Limb (tissue), 2 donors: ENCODE results near the gene SALL3.
A peak's percentile ranks its signal among the peaks of the same experiment; 100 is the strongest.

ENCODE experiments used
- DNase-seq, 2 donors: peaks; one replicate each; pipeline ENCODE4 v3.0.0-alpha.2; 2016; ENCODE audit errors: extremely low spot score in 2 of 2

Gene SALL3

GRCh38 chr18:78965260-78965659 is 14.4 kb upstream of the SALL3 start:
- DNase-seq: no peak

- no peak for DNase-seq
These were observed 13.5 kb upstream of the SALL3 start for GRCh38 chr18:78965917-78966792.

- no peak for DNase-seq
These were observed 12.9 kb upstream of the SALL3 start for GRCh38 chr18:78966793-78967106.

DNA sequence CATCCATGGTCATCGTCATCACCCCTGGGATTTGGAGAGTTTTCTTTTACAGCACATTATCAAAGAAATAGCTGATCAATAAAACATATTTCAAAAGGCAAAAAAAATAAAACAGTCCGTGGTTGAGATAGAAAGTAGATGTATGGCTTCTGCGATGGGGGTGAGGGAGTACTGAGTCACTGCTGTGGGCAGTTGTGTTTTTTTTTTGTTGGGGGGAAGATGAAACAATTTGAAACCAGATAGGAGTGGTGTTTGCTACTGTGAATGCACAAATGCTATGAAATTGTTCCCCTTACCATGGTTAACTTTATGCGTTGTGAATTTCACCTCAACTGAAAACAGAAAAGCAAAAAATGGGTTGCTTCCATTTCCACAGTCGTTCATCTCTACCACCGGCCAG is 11.9 kb upstream of the SALL3 start:
- DNase-seq: no peak

DNA sequence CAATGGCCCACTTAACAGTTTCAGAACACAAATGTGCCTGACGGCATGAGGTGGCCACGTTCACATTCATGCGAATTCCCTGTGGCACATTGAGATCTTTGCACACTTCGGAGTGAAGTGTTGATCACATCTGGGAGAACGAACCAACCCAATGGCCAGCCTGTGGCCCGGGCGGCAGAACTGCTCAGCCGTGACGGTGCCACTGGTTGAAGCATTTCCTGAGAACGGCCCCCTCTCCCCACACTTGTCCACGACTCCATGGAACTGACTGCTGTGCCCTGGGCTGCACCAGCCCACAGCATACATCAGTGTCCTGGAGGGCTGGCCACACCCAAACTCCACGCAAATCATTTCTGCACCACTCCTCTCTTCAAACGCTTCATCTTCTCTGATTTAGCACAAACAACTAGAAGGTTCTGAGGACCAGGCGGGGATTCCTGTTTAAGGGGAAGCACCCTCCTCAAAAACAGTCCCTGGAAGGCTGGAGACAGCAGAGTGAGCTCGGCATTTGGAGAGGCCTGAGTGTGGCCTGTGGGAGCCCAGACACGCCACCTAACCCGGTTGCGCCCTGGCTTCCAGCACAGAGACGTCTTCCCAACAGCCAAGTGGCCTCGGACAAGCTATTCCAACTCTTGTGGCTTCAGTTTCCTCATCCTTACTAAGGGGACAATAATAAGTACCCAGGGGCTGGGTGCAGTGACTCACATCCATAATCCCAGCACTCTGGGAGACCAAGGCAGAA is 9.9 kb upstream of the SALL3 start:
- no peak for DNase-seq

DNA sequence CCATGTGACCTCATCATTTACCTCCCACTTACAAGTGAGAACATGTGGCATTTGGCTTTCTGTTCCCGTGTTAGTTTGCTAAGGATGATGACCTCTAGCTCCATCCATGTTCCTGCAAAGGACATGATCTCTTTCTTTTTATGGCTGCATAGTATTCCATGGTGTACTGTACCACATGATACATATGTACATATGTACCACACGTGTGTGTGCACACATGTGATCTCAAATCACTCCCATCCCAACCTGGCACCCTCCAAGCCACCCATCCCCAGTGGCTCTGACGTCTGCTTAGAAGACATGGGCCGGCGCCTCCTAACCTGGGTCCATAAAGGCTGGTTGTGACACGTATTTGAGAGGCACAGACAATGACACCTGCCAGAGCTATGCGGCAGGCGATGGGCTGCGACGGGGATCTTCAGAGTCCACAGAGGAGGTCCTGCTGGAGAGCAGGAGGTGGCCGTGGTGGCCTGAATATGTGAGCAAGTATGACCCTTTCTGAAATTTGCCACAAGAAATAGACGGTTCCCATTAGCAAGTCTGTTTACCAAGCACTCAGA is 8.8 kb upstream of the SALL3 start:
- no peak for DNase-seq

DNA sequence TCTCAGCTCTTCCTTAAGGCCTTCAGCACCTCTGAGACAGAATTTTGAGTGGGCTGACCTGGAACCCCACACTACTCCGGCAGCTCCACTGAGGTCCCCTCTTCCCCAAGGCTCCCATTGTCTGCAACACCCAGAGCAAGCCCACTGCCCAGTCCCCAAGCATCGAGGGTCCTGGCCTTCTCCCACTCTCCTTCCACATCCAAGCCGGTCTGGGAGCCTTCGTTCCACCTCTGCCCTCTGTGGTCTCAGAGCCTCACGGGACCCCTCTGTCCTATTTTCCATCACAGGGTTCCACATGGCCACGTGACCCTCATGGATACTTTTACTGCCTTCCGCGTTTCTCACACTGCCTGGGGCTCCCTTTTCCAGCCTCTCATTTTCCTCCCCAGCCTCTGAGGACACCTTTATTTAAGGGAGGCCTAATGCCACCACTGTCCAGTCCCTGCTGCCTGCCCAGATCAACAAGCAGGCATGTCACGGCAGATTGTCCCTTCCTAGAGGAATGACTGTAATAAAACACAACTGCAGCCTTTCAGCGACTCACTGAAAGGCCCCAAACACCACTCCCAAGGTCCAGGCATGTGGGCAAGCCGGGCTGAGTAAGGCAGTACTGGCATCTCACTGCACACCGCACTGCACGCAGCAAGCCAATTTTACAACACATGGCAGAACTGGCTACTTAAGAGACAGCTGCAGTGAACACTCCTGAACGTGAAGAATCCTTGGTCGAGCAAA is 7.9 kb upstream of the SALL3 start:
- no peak for DNase-seq

- DNase-seq: no peak
These were observed 7.2 kb upstream of the SALL3 start for GRCh38 chr18:78972385-78972918.

DNA sequence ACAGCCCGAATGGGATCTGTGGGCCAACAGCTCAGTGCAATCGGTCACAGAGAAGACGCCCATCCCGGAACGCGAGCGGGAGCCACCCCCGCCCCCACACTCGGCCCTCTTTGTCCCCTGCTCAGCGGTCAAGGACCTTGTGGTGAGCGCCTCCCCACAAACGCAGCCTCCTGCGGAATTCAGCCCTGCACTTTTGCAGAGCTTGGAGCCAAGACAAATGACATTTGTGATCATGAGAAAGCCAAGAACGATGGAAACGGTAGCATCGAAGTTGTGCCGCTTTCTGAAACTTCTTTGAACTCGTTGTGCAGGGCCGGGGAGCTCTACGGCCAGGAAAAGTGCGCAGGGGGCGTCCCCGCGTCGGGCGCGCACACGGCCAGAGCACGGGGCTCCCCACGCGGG is 6.7 kb upstream of the SALL3 start:
- no peak for DNase-seq

- DNase-seq: no peak
These were observed 6.1 kb upstream of the SALL3 start for GRCh38 chr18:78973357-78974083.

DNA sequence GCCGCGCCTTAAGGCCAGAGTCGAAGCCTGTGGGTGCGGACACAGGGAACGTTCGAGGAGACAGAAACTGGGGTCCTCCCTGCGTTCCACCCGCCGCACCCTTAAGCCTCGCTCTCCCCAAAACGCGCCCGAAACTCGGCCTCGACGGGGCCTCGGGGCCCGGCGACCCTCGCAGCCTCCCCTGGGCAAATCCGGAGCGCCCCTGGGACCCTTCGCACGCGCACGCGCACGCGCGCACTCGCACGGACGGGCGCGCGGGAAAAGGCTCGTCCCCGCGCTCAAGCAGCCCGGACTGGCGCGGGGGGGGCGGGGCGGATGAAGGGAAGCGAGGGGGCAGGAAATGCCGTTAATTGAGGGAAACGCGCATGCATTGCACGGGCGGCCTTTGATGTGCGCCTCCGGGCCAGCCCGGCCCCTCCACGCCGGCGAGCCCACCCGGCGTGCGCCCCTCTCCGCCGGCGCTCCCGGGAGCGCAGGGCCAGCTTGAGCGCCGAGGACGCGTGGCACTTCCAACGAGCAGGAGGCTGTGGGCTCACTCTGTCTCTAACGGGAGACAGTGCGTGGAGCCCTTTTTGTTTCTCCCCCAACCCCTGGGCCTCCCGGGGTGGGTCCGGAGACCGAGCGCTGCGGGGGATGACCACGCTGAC is 5.4 kb upstream of the SALL3 start:
- DNase-seq: peak in 1 of 2 donors; percentile 63

DNA sequence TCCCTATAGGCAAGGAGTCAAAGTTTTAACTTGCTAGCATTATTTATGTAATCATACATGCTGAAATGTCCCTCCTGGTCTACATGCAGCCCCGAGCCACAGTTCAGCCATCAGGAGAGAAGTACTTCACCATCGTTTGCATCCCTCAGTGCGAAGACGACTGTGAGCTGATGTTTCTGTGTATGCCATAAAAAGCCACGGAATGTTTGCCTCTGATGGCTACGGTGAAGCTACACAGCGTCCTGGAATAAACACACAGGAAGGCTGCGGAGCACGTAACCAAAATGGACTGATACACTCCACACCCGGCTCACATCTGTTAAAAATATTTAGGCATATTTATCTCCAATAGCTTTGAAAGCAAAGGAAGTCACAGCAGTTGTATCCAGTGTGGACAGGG is 4.3 kb upstream of the SALL3 start:
- DNase-seq: no peak

DNA sequence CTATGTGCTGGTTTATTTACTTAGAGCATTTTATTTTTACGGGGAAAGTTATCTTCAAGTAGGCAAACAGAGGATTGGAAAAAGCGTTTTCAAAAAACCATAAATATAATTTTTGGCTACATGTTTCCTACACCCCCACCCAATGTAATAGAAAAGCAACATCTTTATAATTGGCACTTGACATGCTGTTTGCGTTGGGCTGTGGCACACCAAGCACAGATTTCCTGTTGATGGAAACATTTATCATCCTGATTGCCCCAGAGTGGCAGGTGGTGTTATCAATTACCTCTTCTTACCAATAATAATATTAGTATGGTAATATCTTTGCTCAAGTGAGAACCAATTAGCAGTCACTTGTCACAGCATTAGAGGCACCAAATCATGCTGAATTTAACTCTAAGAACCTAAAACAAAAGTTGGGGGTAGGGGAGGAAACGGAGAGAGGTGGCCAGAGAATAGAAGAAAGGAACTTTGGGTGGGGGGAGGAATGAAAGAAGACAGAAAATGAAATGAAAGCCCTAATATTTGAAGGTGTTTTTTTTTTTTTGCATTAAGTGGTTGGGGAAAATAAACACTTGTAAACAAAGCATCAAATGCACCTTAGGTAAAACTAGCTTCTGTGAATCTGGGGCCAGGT is 3.8 kb upstream of the SALL3 start:
- DNase-seq: no peak

DNA sequence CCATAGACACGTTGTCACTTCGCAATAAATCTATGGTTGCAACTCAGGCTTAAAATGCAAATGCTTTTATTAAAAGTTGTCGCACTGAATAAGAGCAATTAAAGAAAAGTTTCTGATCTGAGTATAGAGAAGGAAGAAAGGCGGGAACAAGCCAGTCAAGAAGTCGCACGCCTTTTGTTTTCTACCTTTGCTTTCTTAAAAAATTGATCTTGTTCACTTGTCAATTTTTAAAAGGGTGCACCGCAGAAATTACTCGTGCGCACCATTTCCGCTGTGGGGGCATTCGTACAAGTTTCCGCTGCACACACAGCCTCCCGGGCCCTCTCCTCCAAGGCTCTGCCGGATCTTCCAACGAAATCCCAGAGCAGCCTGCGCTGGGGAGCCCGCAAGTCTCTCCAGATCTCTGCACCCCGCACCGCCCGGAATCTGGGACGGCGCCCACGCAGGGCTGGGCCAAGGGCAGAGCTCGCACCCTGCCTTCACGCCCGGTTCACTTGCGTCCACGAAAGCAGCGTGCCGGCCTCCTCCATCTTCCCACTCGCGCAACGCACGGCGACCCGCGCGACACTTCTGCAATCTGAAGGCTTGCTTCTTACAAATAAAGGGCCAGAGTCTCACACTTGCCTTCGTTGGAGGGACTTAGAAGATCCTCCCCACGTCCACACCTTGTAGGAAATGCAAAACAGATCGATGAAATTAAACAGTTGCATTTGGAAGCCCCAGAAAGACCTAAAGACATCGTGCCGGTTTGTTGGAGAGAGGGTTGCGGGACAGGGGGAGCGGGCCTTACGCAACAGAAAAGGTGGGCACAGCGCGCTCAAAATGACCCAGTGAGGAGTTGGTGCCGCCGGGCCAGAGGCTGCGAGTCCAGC is 2.6 kb upstream of the SALL3 start:
- DNase-seq: peak in 1 of 2 donors; percentile 57

GRCh38 chr18:78977637-78978348 is 1.8 kb upstream of the SALL3 start:
- no peak for DNase-seq

GRCh38 chr18:78978349-78979055 is 1.1 kb upstream of the SALL3 start:
- DNase-seq: peak in 1 of 2 donors; percentile 67

DNA sequence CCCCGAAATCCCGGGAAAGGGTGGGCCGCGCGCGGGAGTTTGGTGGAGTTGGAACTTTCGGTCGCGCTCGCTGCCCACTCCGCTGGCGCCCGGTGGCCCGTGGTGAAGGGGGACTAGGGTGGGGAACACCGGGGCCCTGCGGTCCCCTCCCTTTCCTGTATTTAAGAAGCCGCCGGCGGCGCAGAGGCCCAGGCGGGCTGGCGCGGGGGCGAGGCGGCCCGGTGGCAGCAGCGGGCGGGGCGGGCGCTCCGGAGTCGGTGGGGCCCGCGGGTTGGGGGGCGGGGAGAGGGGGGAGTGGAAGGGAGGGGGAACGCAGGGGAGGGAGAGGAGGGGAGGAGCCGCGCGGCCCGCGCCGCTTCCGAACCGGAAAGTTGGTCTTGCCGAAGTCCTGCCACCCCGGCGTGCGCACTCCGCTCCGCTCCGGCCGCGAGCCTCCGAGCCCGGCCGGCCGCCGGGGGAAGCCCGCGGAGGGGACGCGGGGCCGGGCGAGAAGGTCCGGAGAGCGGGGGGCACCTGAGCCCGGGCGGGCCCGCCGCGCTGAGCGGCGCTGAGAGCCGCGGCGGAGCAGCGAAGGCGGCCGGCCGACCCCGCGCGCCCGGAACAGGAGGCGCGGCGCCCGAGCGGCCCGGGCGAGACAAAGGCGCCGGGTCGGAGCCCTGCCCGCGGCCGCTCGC is 425 bp upstream of the SALL3 start:
- DNase-seq: peak in 1 of 2 donors; percentile 77
